Esophagus squamous epithelium (tissue), 5 donors: Measurements from ENCODE around the gene MEF2D. TPM values are rescaled to one million over a fixed set of nuclear protein-coding genes. Genes with fewer than 3 reads are reported as not detected.

Experiments used
- DNase-seq: peaks from one replicate; lab custom pipeline; 2025; lab: John Stamatoyannopoulos, UW
- H3K27ac ChIP-seq, 4 donors: fragments of 200-600 bp; sonication (generic); one replicate each; pipeline ENCODE4 v1.5.1; 2016 to 2019; ENCODE audit warnings: mild to moderate bottlenecking in 1 of 4
- H3K27me3 ChIP-seq, 4 donors: fragments of 200-600 bp; sonication (generic); 1 replicate in 3 of 4; 2 replicates in 1 of 4; pipeline versions ENCODE4 v1.5.1 to v1.6.0; 2017 to 2021; ENCODE audit warnings: antibody characterized with exemption in 1 of 4
- H3K36me3 ChIP-seq, 3 donors: fragments of 200-600 bp; sonication (generic); one replicate each; pipeline ENCODE4 v1.5.1; 2016 to 2019
- H3K4me1 ChIP-seq, 3 donors: fragments of 200-600 bp; sonication (generic); one replicate each; pipeline ENCODE4 v1.5.1; 2017 to 2019
- H3K4me3 ChIP-seq, 4 donors: fragments of 200-600 bp; sonication (generic); 1 replicate in 3 of 4; 2 replicates in 1 of 4; pipeline ENCODE4 v1.5.1; 2016 to 2019; ENCODE audit warnings: mild to moderate bottlenecking in 2 of 4, moderate library complexity in 1 of 4
- H3K9me3 ChIP-seq, 3 donors: fragments of 200-600 bp; sonication (generic); one replicate each; pipeline ENCODE4 v1.5.1; 2016 to 2019
- POLR2A ChIP-seq, 4 donors: fragments of 450-650 bp; IDR thresholded peaks; one replicate each; pipeline ENCODE4 v1.6.1; 2017; ENCODE audit warnings: antibody characterized with exemption in 4 of 4, mild to moderate bottlenecking in 4 of 4, moderate library complexity in 3 of 4
- WGBS, 2 donors: methylation state at CpG; one replicate each; pipeline ENCODE4 v1.1.5; 2018; 5-methylcytosine and 5-hydroxymethylcytosine counted together
- intact Hi-C: fragments of 100-400 bp; cut with DNase I; formaldehyde crosslinking; loops from one replicate; pipeline ENCODE4 v1.15.0; 2022
- total RNA-seq, 4 donors: library from RNA; depleted of rRNA; stranded (reverse); fragments of >200 nt; gene quantifications; one replicate each; pipeline ENCODE4 v1.1.0, GENCODE V29; 2016
- TF ChIP-seq, protein P1 (sequence below), 6 experiments: fragments of 450-650 bp in 4 of 6; fragments of 200-600 bp in 2 of 6; sonication (generic) in 2 of 6; IDR thresholded peaks; one replicate each; pipeline ENCODE4 v1.5.1; 2016 to 2019; ENCODE audit warnings: antibody characterized with exemption in 6 of 6, mild to moderate bottlenecking in 4 of 6, moderate library complexity in 4 of 6
- donor health status: DM: yes; HTN: yes; CAD: no.

MEF2D gene
- total RNA-seq, 4 donors from 2014 or later: 9.1 to 30.1 (median 12.1) TPM

GRCh38 chr1:156498432-156499193 lies 2.0 kb downstream of the MEF2D start:
- Histone ChIP-seq H3K4me3 (peak overlapping the region; percentile 84 to 99 (median 92)), H3K27ac (peak overlapping the region; percentile 99 to 100 (median 100)), H3K9me3 (no peaks in the 10 kb centered on the region), H3K27me3 (no peaks in the 10 kb centered on the region), H3K4me1 (peaks cover 68 to 84% (median 80%) of the 10 kb centered on the region in 3 donors), H3K36me3 (peaks cover 0 to 11% (median 0%) of the 10 kb centered on the region in 3 donors)
- peak in 2 of 4 donors; percentile 17 to 49 for TF ChIP-seq POLR2A (IDR thresholded peaks at IDR 0.05)
- TF ChIP-seq, protein P1, sequence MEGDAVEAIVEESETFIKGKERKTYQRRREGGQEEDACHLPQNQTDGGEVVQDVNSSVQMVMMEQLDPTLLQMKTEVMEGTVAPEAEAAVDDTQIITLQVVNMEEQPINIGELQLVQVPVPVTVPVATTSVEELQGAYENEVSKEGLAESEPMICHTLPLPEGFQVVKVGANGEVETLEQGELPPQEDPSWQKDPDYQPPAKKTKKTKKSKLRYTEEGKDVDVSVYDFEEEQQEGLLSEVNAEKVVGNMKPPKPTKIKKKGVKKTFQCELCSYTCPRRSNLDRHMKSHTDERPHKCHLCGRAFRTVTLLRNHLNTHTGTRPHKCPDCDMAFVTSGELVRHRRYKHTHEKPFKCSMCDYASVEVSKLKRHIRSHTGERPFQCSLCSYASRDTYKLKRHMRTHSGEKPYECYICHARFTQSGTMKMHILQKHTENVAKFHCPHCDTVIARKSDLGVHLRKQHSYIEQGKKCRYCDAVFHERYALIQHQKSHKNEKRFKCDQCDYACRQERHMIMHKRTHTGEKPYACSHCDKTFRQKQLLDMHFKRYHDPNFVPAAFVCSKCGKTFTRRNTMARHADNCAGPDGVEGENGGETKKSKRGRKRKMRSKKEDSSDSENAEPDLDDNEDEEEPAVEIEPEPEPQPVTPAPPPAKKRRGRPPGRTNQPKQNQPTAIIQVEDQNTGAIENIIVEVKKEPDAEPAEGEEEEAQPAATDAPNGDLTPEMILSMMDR (IDR thresholded peaks at IDR 0.05): no peak
- 8 to 15% methylated on average over 2 to 7 of the region's 12 CpGs for WGBS, 2 donors
- intact Hi-C loops: loop anchor here (5.0 kb wide), 1 partner anchor 41 kb away; no protein-coding TSS in a partner anchor
- DNase-seq: no peak

- no peak for TF ChIP-seq POLR2A (IDR thresholded peaks at IDR 0.05)
- TF ChIP-seq, protein P1 (IDR thresholded peaks at IDR 0.05): no peak
- 32 to 66% methylated on average over 4 to 5 of the region's 5 CpGs for WGBS, 2 donors
- Histone ChIP-seq H3K27ac (peak overlapping the region in 3 of 4 donors; percentile 100), H3K4me1 (peaks cover 68 to 84% (median 80%) of the 10 kb centered on the region in 3 donors), H3K36me3 (peaks cover 0 to 11% (median 0%) of the 10 kb centered on the region in 3 donors), H3K9me3 (no peaks in the 10 kb centered on the region), H3K27me3 (no peaks in the 10 kb centered on the region), H3K4me3 (peak overlapping the region in 3 of 4 donors; percentile 84 to 99 (median 99))
- intact Hi-C loops: loop anchor here (5.0 kb wide), 1 partner anchor 41 kb away; no protein-coding TSS in a partner anchor
- DNase-seq: no peak
Observed at GRCh38 chr1:156497743-156498431, 2.7 kb downstream of the MEF2D start.

DNA sequence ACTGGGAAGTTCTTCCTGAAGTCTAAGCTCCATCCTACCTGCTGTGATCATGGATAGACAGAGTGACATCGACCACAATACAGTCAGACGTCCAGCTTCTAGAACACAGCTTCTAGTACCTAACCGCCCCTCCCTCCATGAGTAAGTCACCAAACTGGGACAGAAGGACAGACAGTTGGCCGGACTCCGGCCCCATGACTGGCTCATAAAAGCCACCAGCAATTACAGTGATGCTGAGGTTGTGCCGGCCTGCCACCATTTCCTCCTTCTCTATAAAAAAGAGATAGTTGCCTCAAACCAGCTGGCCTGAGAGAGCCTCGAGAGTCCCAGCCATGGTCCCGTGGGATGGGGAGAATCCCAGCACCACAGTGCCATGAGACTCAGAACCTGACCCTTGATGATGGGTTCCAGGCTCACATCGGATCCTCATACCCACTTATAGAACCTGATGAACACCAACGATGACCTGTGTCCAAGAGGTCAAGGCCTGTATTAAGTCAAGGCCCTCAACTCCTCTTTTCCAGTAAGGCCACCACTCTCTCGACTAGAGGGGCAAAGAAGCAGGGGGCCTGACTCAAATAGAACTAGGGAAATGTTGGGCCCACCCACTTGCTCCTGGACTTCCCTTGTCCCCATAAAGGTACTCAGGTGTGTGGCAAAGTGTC lies 3.4 kb downstream of the MEF2D start:
- DNase-seq: no peak
- 51 to 71% methylated on average over 5 to 11 of the region's 11 CpGs for WGBS, 2 donors
- intact Hi-C loops: loop anchor here (5.0 kb wide), 1 partner anchor 40 kb away; no protein-coding TSS in a partner anchor
- Histone ChIP-seq H3K27me3 (no peaks in the 10 kb centered on the region), H3K4me3 (peak overlapping the region in 2 of 4 donors; percentile 46 to 99), H3K27ac (peak overlapping the region in 3 of 4 donors; percentile 70 to 100 (median 100)), H3K4me1 (peaks cover 68 to 84% (median 80%) of the 10 kb centered on the region in 3 donors), H3K9me3 (no peaks in the 10 kb centered on the region), H3K36me3 (peaks cover 0 to 16% (median 0%) of the 10 kb centered on the region in 3 donors)
- TF ChIP-seq POLR2A (IDR thresholded peaks at IDR 0.05): no peak
- TF ChIP-seq, protein P1 (IDR thresholded peaks at IDR 0.05): no peak

DNA sequence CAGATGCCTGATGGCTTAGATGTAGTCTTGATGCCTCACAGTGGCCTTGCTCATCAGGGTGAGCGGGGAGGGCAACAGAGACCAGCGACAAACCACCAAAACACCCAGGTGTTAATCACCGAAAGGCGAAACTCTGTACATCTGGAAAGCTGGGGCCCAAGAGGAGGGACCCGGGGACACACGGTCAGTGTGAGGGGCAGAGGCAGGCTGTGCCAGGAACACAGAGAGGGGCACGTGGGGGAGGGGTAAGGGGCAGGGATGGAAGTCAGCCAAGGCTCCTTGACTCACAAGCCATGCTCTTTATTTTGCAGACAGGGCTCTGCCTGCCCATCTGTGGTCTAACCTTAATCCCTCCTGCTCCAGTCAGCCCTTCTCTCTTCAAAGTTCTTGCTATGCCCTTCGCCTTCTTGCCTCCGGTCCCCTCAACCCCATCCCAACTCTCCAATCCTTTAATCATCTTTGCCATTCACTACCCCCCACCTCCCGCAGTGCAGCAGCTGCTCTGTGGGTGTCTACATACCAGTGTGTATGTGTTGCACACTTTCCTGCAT lies 4.3 kb downstream of the MEF2D start:
- Histone ChIP-seq H3K4me1 (peaks cover 69 to 84% (median 81%) of the 10 kb centered on the region in 3 donors), H3K4me3 (peak overlapping the region in 2 of 4 donors; percentile 11 to 46), H3K27ac (peak overlapping the region in 3 of 4 donors; percentile 70 to 100 (median 100)), H3K27me3 (no peaks in the 10 kb centered on the region), H3K36me3 (peaks cover 0 to 19% (median 0%) of the 10 kb centered on the region in 3 donors), H3K9me3 (no peaks in the 10 kb centered on the region)
- no peak for TF ChIP-seq POLR2A (IDR thresholded peaks at IDR 0.05)
- TF ChIP-seq, protein P1 (IDR thresholded peaks at IDR 0.05): no peak
- no peak for DNase-seq
- intact Hi-C loops: loop anchor here (5.0 kb wide), 1 partner anchor 39 kb away; no protein-coding TSS in a partner anchor
- 42 to 51% methylated on average over 8 to 9 of the region's 10 CpGs for WGBS, 2 donors
